NCI-H69 (cell line): ENCODE measurements around the gene CCDC146.
"Not testable (repeated sequence)": the region's sequence is repeated elsewhere in the genome, so short reads cannot be mapped to it uniquely, and the experiment has no call there.

Experiments used
- DNase-seq: peaks from one replicate; lab custom pipeline; 2025; lab: John Stamatoyannopoulos, UW

CCDC146 gene

GRCh38 chr7:77329466-77330168, 207.2 kb downstream of the CCDC146 start:
- DNase-seq = no peak

GRCh38 chr7:77330169-77330882, 207.9 kb downstream of the CCDC146 start:
- peak; percentile 82 for DNase-seq

GRCh38 chr7:77331938-77332695, 209.7 kb downstream of the CCDC146 start:
- DNase-seq = peak; percentile 93

- not testable (repeated sequence) for DNase-seq
Observed at GRCh38 chr7:77334039-77334438, 211.6 kb downstream of the CCDC146 start.

GRCh38 chr7:77335581-77335980, 213.2 kb downstream of the CCDC146 start:
- peak; percentile 21 for DNase-seq

- no peak for DNase-seq
Observed at GRCh38 chr7:77337456-77337990, 215.1 kb downstream of the CCDC146 start.

GRCh38 chr7:77338260-77338659, 215.8 kb downstream of the CCDC146 start:
- DNase-seq = no peak

- peak; percentile 9 for DNase-seq
Observed at GRCh38 chr7:77338883-77339629, 216.6 kb downstream of the CCDC146 start.

- no peak for DNase-seq
Observed at GRCh38 chr7:77339726-77340125, 217.3 kb downstream of the CCDC146 start.
